ENCODE measurements around the gene SQSTM1. TPM values are rescaled to one million over a fixed set of nuclear protein-coding genes. Genes with fewer than 3 reads are reported as not detected.

SQSTM1 gene
- total and polyA plus RNA-seq, 9 of the 15 experiments (the other 6 are each of a cell fraction or from before 2014, with no cell fraction given), result 5.6 to 148 (median 64.0) TPM

DNA sequence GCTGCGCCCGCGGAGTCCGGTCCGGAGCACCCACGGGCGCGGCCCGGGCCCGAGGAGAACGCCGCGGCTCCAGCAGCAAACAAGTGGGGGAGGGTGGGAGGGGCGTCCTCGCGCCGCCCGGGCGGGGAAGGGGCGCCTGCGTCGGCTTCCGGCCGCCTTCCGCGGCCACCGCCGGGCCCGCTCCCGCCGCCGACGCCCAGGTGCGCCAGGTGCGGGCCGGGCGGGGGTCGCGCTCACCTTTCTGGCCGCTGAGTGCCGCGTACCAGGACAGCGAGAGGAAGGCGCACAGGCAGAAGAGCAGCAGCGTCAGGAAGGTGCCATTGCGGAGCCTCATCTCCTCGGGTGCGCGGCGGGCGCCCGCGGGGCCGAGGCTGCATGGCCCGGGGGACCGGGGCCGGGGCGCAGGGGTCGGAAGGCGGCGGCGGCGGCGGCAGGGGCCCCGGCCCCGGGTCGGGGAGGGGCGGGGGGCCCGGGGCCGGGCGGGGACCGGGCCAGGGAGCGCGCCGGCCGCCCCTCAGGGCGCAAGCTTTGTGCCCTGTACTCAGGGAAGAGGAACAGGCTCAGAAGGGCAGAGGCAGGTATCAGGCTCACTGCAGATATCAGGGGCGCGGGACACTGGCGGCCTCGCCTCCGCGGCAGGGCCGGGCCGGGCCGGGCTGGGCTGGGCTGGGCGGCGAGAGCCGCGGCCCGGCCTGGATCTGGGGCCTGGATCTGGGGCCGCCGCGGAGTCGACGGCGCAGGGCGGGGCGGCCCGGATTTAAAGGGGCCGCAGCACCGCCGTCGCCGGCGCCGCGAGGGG is 14.3 kb upstream of the SQSTM1 start, which contains the start of gene MGAT4B (continued):
- TF ChIP-seq, protein P1, sequence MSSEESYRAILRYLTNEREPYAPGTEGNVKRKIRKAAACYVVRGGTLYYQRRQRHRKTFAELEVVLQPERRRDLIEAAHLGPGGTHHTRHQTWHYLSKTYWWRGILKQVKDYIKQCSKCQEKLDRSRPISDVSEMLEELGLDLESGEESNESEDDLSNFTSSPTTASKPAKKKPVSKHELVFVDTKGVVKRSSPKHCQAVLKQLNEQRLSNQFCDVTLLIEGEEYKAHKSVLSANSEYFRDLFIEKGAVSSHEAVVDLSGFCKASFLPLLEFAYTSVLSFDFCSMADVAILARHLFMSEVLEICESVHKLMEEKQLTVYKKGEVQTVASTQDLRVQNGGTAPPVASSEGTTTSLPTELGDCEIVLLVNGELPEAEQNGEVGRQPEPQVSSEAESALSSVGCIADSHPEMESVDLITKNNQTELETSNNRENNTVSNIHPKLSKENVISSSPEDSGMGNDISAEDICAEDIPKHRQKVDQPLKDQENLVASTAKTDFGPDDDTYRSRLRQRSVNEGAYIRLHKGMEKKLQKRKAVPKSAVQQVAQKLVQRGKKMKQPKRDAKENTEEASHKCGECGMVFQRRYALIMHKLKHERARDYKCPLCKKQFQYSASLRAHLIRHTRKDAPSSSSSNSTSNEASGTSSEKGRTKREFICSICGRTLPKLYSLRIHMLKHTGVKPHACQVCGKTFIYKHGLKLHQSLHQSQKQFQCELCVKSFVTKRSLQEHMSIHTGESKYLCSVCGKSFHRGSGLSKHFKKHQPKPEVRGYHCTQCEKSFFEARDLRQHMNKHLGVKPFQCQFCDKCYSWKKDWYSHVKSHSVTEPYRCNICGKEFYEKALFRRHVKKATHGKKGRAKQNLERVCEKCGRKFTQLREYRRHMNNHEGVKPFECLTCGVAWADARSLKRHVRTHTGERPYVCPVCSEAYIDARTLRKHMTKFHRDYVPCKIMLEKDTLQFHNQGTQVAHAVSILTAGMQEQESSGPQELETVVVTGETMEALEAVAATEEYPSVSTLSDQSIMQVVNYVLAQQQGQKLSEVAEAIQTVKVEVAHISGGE (CRISPR knock-in tag; IDR thresholded peaks at IDR 0.05), result 0 out of 6 replicates have a peak, but pooled peaks of 1 of the 3 experiments have one; percentile 18
- TF ChIP-seq, protein P2, sequence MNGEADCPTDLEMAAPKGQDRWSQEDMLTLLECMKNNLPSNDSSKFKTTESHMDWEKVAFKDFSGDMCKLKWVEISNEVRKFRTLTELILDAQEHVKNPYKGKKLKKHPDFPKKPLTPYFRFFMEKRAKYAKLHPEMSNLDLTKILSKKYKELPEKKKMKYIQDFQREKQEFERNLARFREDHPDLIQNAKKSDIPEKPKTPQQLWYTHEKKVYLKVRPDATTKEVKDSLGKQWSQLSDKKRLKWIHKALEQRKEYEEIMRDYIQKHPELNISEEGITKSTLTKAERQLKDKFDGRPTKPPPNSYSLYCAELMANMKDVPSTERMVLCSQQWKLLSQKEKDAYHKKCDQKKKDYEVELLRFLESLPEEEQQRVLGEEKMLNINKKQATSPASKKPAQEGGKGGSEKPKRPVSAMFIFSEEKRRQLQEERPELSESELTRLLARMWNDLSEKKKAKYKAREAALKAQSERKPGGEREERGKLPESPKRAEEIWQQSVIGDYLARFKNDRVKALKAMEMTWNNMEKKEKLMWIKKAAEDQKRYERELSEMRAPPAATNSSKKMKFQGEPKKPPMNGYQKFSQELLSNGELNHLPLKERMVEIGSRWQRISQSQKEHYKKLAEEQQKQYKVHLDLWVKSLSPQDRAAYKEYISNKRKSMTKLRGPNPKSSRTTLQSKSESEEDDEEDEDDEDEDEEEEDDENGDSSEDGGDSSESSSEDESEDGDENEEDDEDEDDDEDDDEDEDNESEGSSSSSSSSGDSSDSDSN (IDR thresholded peaks at IDR 0.05; ENCODE audit: borderline replicate concordance in 1 of 2, low read depth in 2 of 2, low read length in 2 of 2), result peak; percentile 50 to 82; a peak in 3 of 4 replicates
- TF ChIP-seq HMGN3 (IDR thresholded peaks at IDR 0.05; ENCODE audit: borderline replicate concordance, extremely low read depth, insufficient read length, low read depth, low read length) (peak; percentile 88), PTTG1 (tag; IDR thresholded peaks at IDR 0.05; ENCODE audit: low read depth) (no peak), CREM (IDR thresholded peaks at IDR 0.05; ENCODE audit: low read depth) (peak; percentile 59; the same call in 1 of the 2 replicates), ZFP36 (IDR thresholded peaks at IDR 0.05; ENCODE audit: low read depth, low read length, partially characterized antibody) (peak; percentile 6), POLR2G (IDR thresholded peaks at IDR 0.05; ENCODE audit: low read depth, low read length) (peak; percentile 67), CBX1 (IDR thresholded peaks at IDR 0.05; ENCODE audit: low read depth) (0 out of 2 replicates have a peak, but pooled peaks have one; percentile 29), RNF2 (IDR thresholded peaks at IDR 0.05) (0 out of 2 replicates have a peak, but pooled peaks have one; percentile 37), CCNT2 (IDR thresholded peaks at IDR 0.05; ENCODE audit: borderline replicate concordance, extremely low read depth, insufficient read length, low read depth, low read length) (peak; percentile 94)
- TF ChIP-seq, protein P3, sequence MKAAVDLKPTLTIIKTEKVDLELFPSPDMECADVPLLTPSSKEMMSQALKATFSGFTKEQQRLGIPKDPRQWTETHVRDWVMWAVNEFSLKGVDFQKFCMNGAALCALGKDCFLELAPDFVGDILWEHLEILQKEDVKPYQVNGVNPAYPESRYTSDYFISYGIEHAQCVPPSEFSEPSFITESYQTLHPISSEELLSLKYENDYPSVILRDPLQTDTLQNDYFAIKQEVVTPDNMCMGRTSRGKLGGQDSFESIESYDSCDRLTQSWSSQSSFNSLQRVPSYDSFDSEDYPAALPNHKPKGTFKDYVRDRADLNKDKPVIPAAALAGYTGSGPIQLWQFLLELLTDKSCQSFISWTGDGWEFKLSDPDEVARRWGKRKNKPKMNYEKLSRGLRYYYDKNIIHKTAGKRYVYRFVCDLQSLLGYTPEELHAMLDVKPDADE (conservative IDR thresholded peaks at IDR 0.05; ENCODE audit: control insufficient read depth, low read depth, low read length), result 0 out of 2 replicates have a peak, but pooled peaks have one; percentile 26

All from K562 (cell line).